GM12874 (cell line): ENCODE results near the gene KIF26B.

Experiments used
- TF ChIP-seq, protein P1 (sequence below): IDR thresholded peaks from 2 replicates; pipeline ENCODE4 v1.5.1; 2011; ENCODE audit warnings: low read depth, mild to moderate bottlenecking, control low read depth, low read length, moderate library complexity; ENCODE audit not compliant: insufficient read depth

Gene KIF26B

DNA sequence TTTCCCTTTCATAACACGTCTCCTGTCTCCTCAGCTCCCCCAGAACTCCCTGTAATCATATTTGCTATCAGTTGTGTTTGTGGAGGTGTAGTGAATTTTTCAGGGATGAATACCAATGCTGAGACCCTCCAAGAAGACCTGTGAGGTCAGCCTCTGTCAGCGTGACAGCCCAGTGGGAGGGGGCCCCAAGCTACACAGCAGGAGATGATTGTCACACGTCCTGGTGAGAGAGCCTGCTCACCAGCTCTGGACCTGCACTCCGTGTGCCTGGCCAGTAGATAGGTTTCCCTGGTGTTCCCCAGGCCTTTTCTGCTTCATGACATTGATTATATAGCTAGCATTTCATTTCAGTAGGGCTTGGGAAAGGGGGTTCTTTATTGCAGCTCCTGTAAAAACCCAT lies 421.5 kb downstream of the KIF26B start:
- TF ChIP-seq, protein P1, sequence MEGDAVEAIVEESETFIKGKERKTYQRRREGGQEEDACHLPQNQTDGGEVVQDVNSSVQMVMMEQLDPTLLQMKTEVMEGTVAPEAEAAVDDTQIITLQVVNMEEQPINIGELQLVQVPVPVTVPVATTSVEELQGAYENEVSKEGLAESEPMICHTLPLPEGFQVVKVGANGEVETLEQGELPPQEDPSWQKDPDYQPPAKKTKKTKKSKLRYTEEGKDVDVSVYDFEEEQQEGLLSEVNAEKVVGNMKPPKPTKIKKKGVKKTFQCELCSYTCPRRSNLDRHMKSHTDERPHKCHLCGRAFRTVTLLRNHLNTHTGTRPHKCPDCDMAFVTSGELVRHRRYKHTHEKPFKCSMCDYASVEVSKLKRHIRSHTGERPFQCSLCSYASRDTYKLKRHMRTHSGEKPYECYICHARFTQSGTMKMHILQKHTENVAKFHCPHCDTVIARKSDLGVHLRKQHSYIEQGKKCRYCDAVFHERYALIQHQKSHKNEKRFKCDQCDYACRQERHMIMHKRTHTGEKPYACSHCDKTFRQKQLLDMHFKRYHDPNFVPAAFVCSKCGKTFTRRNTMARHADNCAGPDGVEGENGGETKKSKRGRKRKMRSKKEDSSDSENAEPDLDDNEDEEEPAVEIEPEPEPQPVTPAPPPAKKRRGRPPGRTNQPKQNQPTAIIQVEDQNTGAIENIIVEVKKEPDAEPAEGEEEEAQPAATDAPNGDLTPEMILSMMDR, result no peak

DNA sequence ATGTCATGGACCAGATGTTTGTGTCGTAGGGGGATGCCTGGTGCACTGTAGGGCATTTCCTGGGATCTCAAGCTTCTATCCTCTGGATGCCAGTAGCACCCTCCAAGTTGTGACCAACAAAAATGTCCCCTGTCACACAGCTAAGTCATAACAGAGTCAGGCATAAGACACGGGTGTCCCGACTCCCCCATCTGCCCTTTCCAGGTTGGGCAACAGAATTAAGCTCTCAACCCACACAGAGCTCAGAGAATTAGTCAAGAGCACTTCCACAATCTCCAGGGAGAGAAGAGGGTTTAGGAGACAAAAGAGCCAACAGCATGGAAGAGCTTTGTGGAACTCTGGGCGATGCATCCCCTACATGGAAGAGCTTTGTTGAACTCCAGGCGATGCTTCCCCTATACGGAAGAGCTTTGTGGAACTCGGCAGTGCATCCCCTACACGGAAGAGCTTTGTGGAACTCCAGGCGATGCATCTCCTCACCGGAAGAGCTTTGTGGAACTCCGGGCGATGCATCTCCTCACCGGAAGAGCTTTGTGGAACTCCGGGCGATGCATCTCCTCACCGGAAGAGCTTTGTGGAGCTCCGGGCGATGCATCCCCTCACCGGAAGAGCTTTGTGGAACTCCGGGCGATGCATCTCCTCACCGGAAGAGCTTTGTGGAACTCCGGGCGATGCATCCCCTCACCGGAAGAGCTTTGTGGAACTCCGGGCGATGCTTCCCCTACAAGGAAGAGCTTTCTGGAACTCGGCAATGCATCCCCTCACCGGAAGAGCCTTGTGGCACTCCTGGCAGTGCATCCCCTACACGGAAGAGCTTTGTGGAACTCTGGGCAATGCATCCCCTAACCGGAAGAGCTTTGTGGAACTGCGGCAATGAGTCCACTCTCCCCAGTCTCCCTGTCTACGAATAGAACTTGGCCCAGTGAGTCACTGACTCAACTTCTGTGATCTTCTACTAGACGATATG lies 422.7 kb downstream of the KIF26B start:
- TF ChIP-seq, protein P1, result no peak

DNA sequence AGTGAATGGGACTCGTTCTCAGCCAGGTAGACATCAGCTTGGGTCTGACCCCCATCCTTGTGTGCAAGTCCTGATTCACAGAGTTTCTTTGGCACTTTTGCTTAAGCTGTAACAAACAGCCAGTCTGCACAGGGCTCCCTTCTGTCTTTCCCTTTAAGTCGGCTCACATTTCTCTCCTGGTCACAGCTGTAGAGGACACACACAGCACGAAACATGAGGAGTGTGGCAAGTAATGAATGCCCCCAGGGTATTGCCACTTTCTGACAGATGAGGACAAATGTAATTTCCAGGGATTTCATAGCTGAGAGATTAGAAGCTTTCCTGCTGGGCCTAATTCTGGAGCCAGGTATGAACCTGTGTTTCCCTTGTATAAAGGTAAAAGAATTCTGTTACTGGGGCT lies 423.5 kb downstream of the KIF26B start:
- TF ChIP-seq, protein P1, result no peak

DNA sequence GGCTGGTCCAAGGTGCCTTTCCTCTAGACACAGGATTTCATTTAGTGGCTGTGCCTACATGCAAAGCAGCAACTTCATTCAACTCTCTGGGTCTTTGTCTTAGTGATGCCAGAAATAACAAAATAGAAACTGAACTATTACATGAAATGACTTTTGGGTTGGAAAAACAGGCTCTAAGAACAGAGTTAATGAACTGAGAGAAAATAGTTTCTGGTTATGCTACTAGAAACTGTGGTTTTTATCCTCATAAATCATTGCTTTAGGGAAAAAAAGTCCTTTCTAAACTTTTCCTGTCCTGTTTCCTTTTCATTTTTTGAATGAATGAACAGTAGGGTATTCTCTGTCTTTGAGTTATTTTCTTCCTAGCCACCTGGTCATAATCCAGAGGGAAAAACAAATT lies 424.0 kb downstream of the KIF26B start:
- TF ChIP-seq, protein P1, result no peak

- TF ChIP-seq, protein P1, result no peak
Measured at GRCh38 chr1:245579881-245580280, 425.1 kb downstream of the KIF26B start.

DNA sequence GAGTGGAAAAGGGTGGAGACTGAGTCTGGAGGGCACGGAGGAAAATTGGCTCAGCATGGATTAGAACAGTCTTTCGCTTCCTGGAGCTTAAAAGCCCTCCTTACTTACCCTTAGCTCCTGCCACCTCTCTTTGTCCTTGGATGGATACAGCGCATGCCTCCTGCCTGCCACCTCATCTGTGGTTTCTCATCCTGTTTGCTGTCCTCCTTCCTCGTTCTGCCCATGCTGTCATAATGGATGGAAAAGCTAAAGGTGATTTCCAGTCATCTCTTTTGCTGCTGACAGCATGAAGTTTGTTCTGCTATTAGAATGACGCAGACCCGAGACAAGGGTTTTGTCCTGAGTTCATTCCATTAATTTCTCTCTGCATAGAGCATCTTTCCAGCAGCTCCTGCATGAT lies 425.9 kb downstream of the KIF26B start:
- TF ChIP-seq, protein P1, result no peak

- TF ChIP-seq, protein P1, result no peak
Measured at GRCh38 chr1:245582026-245582425, 427.2 kb downstream of the KIF26B start.
